ENCODE measurements around the gene PLEKHM1. TPM values are rescaled to one million over a fixed set of nuclear protein-coding genes. Genes with fewer than 3 reads are reported as not detected.

Gene PLEKHM1
- total RNA-seq, 1 donor from 2014 or later = 41.7 TPM

GRCh38 chr17:45394913-45395568, 95.5 kb downstream of the PLEKHM1 start:
- Mint-ChIP-seq H3K27ac (ENCODE audit: unreplicated experiment) (no peak overlapping the region), H3K36me3 (ENCODE audit: unreplicated experiment) (no peaks in the 10 kb centered on the region), H3K9me3 (ENCODE audit: unreplicated experiment) (no peaks in the 10 kb centered on the region), H3K4me1 (ENCODE audit: unreplicated experiment) (peaks cover 3% of the 10 kb centered on the region), H3K4me3 (ENCODE audit: unreplicated experiment) (no peak overlapping the region), H3K27me3 (ENCODE audit: unreplicated experiment) (peaks cover 3% of the 10 kb centered on the region)
- no peak for DNase-seq (ENCODE audit: extremely low spot score, unreplicated experiment)
- TF ChIP-seq CTCF (IDR thresholded peaks at IDR 0.05) = peak; percentile 81

GRCh38 chr17:45394564-45394912, 96.0 kb downstream of the PLEKHM1 start:
- Mint-ChIP-seq H3K4me3 (ENCODE audit: unreplicated experiment) (no peak overlapping the region), H3K4me1 (ENCODE audit: unreplicated experiment) (peaks cover 3% of the 10 kb centered on the region), H3K27ac (ENCODE audit: unreplicated experiment) (no peak overlapping the region), H3K36me3 (ENCODE audit: unreplicated experiment) (peaks cover 2% of the 10 kb centered on the region), H3K27me3 (ENCODE audit: unreplicated experiment) (peaks cover 6% of the 10 kb centered on the region), H3K9me3 (ENCODE audit: unreplicated experiment) (no peaks in the 10 kb centered on the region)
- no peak for DNase-seq (ENCODE audit: extremely low spot score, unreplicated experiment)
- no peak for TF ChIP-seq CTCF (IDR thresholded peaks at IDR 0.05)

- no peak for TF ChIP-seq CTCF (IDR thresholded peaks at IDR 0.05)
- Mint-ChIP-seq H3K4me3 (ENCODE audit: unreplicated experiment) (no peak overlapping the region), H3K4me1 (ENCODE audit: unreplicated experiment) (peaks cover 3% of the 10 kb centered on the region), H3K9me3 (ENCODE audit: unreplicated experiment) (no peaks in the 10 kb centered on the region), H3K36me3 (ENCODE audit: unreplicated experiment) (peaks cover 2% of the 10 kb centered on the region), H3K27me3 (ENCODE audit: unreplicated experiment) (peaks cover 8% of the 10 kb centered on the region), H3K27ac (ENCODE audit: unreplicated experiment) (no peak overlapping the region)
- DNase-seq (ENCODE audit: extremely low spot score, unreplicated experiment) = no peak
Measured at GRCh38 chr17:45394091-45394490, 96.4 kb downstream of the PLEKHM1 start.

- no peaks in the 10 kb centered on the region for H3K9me3 Mint-ChIP-seq (ENCODE audit: unreplicated experiment)
- TF ChIP-seq CTCF (IDR thresholded peaks at IDR 0.05) = no peak
- H3K27ac Mint-ChIP-seq (ENCODE audit: unreplicated experiment) = no peak overlapping the region
- peaks cover 13% of the 10 kb centered on the region for H3K27me3 Mint-ChIP-seq (ENCODE audit: unreplicated experiment)
- no peak for DNase-seq (ENCODE audit: extremely low spot score, unreplicated experiment)
- H3K4me3 Mint-ChIP-seq (ENCODE audit: unreplicated experiment) = no peak overlapping the region
- H3K4me1 Mint-ChIP-seq (ENCODE audit: unreplicated experiment) = peaks cover 6% of the 10 kb centered on the region
- H3K36me3 Mint-ChIP-seq (ENCODE audit: unreplicated experiment) = peaks cover 2% of the 10 kb centered on the region
Measured at GRCh38 chr17:45393411-45393810, 97.1 kb downstream of the PLEKHM1 start.

- H3K27ac Mint-ChIP-seq (ENCODE audit: unreplicated experiment) = no peak overlapping the region
- H3K4me3 Mint-ChIP-seq (ENCODE audit: unreplicated experiment) = no peak overlapping the region
- peaks cover 6% of the 10 kb centered on the region for H3K4me1 Mint-ChIP-seq (ENCODE audit: unreplicated experiment)
- peaks cover 2% of the 10 kb centered on the region for H3K36me3 Mint-ChIP-seq (ENCODE audit: unreplicated experiment)
- H3K27me3 Mint-ChIP-seq (ENCODE audit: unreplicated experiment) = peaks cover 20% of the 10 kb centered on the region
- TF ChIP-seq CTCF (IDR thresholded peaks at IDR 0.05) = no peak
- no peak for DNase-seq (ENCODE audit: extremely low spot score, unreplicated experiment)
- no peaks in the 10 kb centered on the region for H3K9me3 Mint-ChIP-seq (ENCODE audit: unreplicated experiment)
Measured at GRCh38 chr17:45391918-45392317, 98.6 kb downstream of the PLEKHM1 start.
